Measurements from ENCODE around the gene BBS9.

BBS9 gene

GRCh38 chr7:33612442-33612841 is 483.1 kb downstream of the BBS9 start:
- no peak for DNase-seq (ENCODE audit: low read depth)

- DNase-seq (ENCODE audit: low read depth) = no peak
These were observed 485.2 kb downstream of the BBS9 start for GRCh38 chr7:33614357-33615117.

- DNase-seq (ENCODE audit: low read depth) = no peak
These were observed 487.4 kb downstream of the BBS9 start for GRCh38 chr7:33616752-33617151.

GRCh38 chr7:33619264-33619663 is 489.9 kb downstream of the BBS9 start:
- DNase-seq (ENCODE audit: low read depth) = no peak

DNA sequence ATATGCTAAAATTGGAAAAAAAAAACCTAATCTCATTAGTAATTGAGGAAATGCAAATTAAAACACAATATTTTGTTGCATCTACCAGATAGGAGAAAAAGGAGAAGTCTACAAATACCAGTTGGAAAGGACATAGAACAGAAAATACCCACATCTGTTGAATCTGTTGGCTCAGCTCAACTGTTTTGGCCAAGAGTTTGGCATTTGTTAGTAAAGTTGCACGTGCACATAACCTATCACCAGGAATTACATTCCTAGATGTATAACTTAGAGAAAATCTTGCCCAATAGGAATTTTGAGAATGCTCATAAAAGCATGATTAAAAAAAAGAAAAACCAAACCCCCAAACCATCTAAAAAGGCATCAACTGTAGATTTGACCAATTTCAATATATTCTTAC is 493.9 kb downstream of the BBS9 start:
- DNase-seq (ENCODE audit: low read depth) = no peak

GRCh38 chr7:33624215-33624614 is 494.9 kb downstream of the BBS9 start:
- no peak for DNase-seq (ENCODE audit: low read depth)

DNA sequence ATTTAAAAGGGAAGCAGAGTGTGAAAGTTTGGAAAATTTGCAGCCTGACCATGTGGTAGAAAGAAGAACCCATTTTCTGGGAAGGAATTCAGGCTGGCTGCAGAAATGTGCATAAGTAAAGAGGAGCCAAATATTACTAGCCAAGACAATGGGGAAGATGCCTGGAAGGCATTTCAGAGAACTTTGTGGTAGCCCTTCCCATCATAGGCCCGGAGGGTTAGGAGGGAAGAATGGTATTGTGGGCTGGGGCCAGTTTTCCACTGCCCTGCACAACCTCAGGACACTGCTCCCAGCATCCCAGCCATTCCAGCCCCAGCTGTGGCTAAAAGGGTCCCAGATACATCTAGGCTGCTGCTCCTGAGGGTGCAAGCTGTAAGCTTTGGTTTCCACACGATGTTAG is 497.5 kb downstream of the BBS9 start:
- no peak for DNase-seq (ENCODE audit: low read depth)

- no peak for DNase-seq (ENCODE audit: low read depth)
These were observed 498.4 kb downstream of the BBS9 start for GRCh38 chr7:33627741-33628140.

GRCh38 chr7:33628894-33629293 is 499.5 kb downstream of the BBS9 start:
- DNase-seq (ENCODE audit: low read depth) = no peak

GRCh38 chr7:33630359-33630758 is 501.0 kb downstream of the BBS9 start:
- DNase-seq (ENCODE audit: low read depth) = no peak

- no peak for DNase-seq (ENCODE audit: low read depth)
These were observed 503.0 kb downstream of the BBS9 start for GRCh38 chr7:33632322-33632721.

DNA sequence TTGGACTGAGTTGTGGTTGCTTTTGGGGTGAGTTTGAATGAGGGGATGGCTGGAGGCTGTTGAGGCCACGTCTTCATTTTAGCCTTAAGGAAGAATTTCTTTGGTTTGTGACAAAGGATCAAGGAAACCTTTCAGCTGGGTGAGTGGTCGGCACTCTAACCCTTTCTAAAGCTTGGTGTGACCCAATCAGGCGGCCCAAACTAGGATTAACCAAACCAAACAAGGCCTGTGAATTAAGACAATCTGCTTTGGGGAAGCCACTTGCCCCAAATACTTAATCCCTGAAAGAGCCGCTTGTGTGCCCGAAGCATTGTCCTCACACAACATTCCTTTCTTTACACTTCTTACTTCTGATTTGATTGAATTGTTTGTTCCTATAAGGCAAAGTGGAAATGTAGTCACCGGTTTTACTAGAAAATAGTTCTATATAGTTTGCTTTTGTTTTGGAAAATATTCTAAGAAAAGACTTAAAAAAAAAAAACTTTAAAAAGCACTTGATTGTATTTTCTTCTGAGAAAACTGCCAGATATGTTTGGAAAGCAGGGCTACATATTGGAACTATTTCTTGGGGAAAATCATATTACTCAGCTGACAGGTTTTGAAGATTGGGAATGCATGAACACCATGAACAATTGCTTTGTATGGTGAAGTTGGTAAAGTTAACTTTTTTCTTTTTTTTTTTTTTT is 503.6 kb downstream of the BBS9 start:
- DNase-seq (ENCODE audit: low read depth) = no peak

DNA sequence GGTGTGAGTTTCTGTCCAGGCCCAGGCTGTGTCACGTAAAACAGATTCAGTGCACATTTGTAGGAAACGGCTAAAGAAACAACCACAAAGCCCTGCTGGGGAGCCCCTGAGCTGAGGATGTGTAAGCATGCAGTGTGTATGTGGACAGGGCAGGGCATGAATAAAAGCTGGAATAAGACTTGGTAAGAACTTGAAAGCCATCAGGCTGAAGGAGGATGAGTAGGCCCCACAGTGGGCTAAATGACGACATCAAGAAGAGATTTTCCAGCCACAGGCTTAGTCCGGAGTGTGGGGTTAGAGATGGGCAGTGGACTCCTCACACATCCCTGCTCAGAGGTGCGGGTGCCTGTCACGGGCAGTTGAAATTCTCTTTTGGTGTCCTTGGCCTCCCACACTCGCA is 505.2 kb downstream of the BBS9 start:
- DNase-seq (ENCODE audit: low read depth) = no peak

DNA sequence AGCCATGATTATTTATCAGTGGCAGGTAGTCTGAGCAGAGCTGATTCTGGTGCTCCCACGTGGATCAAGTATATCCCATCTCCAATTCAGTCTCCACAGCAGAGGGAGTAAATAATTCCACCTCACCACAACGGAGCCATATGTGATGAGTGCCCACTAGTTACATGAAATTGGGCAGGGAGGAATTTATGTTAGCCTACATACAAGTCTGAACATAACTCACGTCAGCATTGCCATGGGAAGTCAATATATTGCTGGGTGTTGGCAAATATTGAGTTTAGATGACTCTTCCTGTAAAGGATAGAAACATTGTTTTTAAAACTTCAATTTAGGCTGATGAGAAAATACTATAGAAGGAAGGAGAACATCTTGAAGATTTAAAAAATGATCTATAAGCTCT is 507.0 kb downstream of the BBS9 start:
- DNase-seq (ENCODE audit: low read depth) = no peak

DNA sequence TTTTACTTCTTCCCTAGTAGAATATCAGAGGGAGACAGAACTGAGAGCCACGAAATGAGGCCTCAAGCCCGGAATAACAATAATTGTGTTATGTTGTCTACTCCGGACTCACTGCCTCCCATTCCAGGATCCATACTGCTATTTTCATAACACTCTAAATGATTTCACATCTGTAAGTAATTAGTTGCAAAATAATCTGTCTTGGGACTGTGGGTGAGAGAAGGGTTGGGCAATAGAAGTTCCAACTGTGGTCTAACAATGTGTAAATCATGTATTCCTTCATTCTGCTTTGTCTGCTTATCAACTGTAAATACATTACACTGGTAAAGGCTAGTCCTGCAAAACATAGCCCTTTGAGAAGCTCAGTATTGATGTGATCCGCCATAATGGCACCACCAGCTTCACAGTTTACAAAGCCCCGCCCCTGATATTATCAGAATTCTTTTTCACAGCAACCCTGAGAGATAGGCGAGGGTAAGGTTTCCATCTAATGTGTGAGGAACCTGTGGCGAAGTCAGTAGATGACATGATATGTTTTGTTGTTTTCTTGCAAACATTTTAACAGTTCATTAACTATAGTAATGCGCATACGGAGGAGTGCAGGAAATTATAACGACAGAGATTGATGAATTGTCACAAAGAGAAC is 510.3 kb downstream of the BBS9 start:
- no peak for DNase-seq (ENCODE audit: low read depth)

GRCh38 chr7:33640741-33641140 is 511.4 kb downstream of the BBS9 start:
- no peak for DNase-seq (ENCODE audit: low read depth)

GRCh38 chr7:33642312-33642711 is 512.9 kb downstream of the BBS9 start:
- DNase-seq (ENCODE audit: low read depth) = no peak

- DNase-seq (ENCODE audit: low read depth) = no peak
These were observed 514.2 kb downstream of the BBS9 start for GRCh38 chr7:33643530-33643929.

- DNase-seq (ENCODE audit: low read depth) = no peak
These were observed 515.1 kb downstream of the BBS9 start for GRCh38 chr7:33644489-33644888.

DNA sequence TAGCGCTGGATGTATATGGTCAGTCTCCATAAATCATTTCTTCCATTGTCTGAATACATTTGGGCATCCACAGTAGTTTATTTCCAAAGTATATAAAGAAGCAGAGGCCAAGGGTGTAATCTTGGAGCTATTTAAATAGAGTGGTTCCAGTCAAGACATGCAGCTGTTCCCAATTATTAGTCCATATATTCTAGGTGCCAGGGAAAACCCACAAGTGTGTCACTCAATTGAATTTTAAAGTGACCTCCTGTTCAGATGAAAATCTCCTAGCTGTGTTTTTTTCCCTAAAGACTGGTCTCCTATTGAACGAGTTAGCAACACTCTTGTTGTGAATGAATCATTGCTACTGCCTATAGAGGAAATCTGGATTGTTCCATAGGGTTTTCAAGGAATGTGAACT is 515.7 kb downstream of the BBS9 start:
- DNase-seq (ENCODE audit: low read depth) = no peak

DNA sequence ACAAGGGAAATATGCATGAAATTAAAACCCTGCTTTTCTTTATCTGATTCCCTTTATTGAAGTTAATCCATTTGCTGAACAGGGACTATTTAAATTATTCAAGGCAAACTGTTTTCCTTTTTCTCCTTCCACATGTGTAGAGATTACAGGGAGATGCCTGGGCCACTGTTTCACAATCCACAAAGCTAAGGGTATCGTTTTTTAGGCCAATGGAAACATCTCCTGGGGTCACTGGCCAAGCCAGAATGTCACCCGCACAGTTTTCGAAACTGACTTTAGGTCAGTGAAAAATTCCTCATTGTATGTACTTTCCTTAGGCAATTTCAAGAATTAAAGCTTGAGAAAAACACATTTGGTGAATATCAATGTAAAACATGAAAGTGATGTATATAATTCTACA is 516.8 kb downstream of the BBS9 start:
- DNase-seq (ENCODE audit: low read depth) = no peak

DNA sequence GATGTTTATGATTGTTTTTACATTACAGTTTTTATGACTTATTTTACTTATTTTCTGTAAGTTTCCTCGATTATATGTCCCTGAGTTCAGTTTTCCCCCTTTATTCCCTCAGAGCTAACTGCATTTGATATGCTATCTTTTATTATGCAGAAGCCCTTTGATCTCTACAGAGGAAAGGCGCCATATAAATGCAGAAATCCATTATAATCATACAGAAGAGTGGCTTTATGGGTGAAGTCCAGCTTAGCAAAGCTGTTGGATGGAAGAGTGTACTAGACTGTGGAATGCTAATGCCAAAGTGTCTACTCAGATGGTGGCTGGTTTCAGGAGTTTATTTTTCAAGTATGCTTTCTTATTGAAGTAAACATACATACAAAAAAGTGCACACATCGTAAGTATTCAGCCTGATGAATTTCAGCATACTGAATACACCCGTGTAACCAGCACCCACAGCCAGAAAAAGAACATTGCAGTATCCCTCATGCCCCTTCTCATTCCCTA is 517.6 kb downstream of the BBS9 start:
- no peak for DNase-seq (ENCODE audit: low read depth)
